ENCODE results near the gene SNN. TPM values are rescaled to one million over a fixed set of nuclear protein-coding genes. Genes with fewer than 3 reads are reported as not detected.

SNN gene
- total and polyA plus RNA-seq, 2 of the 8 experiments (the other 6 are each of a cell fraction or from before 2014, with no cell fraction given) = 37.4 to 66.9 TPM

DNA sequence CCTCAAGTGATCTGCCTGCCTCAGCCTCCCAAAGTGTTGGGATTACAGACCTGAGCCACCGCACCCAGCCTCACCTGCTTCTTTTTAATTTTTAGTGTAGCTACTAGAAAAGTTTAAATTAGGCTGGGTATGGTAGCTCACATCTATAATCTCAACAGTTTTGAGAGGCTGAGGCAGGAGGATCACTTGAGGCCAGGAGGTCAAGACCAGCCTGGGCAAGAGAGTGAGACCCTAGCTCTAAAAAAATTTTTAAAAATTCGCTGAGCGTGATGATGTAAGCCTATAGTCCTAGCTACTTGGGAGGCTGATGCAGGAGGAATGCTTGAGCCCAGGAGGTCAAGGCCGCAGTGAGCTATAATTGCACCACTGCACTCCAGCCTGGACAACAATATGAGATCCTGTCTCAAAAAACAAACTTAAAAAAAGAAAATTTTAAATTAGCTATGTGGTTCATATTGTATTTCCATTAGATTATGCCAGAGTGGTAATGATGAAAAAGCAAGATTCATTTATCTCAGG is 39.5 kb downstream of the SNN start:
- no peak overlapping the region for H3K4me3 ChIP-seq (ENCODE audit: extremely low read depth in 1 of 4, insufficient read depth in 2 of 4, low read depth in 3 of 4, low read length in 4 of 4)
- no peak overlapping the region for H3K56ac ChIP-seq (replicated peaks; ENCODE audit: insufficient read length, low read depth, low read length)
- 95% methylated on average over 4 of the region's 4 CpGs; no CpG with 5 or more reads in 1 of the 2 experiments for WGBS, 2 experiments (ENCODE audit: extremely low coverage in 1 of 2, insufficient coverage in 1 of 2, insufficient read length in 1 of 2, insufficient replicate concordance in 2 of 2, low coverage in 1 of 2, low lambda C conversion rate in 2 of 2, missing lambda C conversion rate in 1 of 2)
- DNase-seq (ENCODE audit: low read depth in 1 of 2, low spot score in 2 of 2) = no peak
- H4K91ac ChIP-seq (replicated peaks; ENCODE audit: insufficient read length, low read length) = no peak overlapping the region
- H4K8ac ChIP-seq (ENCODE audit: extremely low read depth, insufficient read depth, low read length) = no peak overlapping the region
- TF ChIP-seq SIX5 (IDR thresholded peaks at IDR 0.05; ENCODE audit: low read depth, low read length) (no peak), RBBP5 (IDR thresholded peaks at IDR 0.05; ENCODE audit: borderline replicate concordance, low read depth, low read length) (no peak), RFX5 (IDR thresholded peaks at IDR 0.05; ENCODE audit: borderline replicate concordance, low read depth, low read length) (no peak), CBX5 (IDR thresholded peaks at IDR 0.05; ENCODE audit: low read depth, low read length) (no peak), YY1 (IDR thresholded peaks at IDR 0.05; ENCODE audit: low read depth, low read length) (no peak), MAFK (IDR thresholded peaks at IDR 0.05; ENCODE audit: low read depth, low read length) (no peak), SUZ12 (IDR thresholded peaks at IDR 0.05; ENCODE audit: low read length) (no peak), ZNF274 (IDR thresholded peaks at IDR 0.05; ENCODE audit: borderline replicate concordance, extremely low read depth, low read length) (no peak)
- CTCF ChIA-PET (ENCODE audit: partially characterized antibody) = interaction anchor here (0.8 to 1.8 kb wide), 7 partner anchors 10 to 450 kb away, joined by 3 to 5 read pairs (median 3); no protein-coding TSS in a partner anchor
- FAIRE-seq = no peak
- no peak overlapping the region for H2BK120ac ChIP-seq (replicated peaks; ENCODE audit: low read depth, low read length)
- no peak overlapping the region for H2BK5ac ChIP-seq (ENCODE audit: low read depth, low read length)
- H2AK5ac ChIP-seq (ENCODE audit: low read depth, low read length) = no peak overlapping the region
- POLR2A ChIA-PET (ENCODE audit: partially characterized antibody) = no interaction called here
- no peak overlapping the region for H3K18ac ChIP-seq (ENCODE audit: extremely low read depth, low read length)
- no peak overlapping the region for H3K23ac ChIP-seq (ENCODE audit: insufficient read length)
- H3K4ac ChIP-seq (replicated peaks; ENCODE audit: insufficient read length, low read depth, low read length) = no peak overlapping the region
- H3K79me2 ChIP-seq (ENCODE audit: control insufficient read depth in 1 of 2, insufficient read depth in 2 of 2, low read length in 2 of 2) = no peaks in the 10 kb centered on the region
- no peak overlapping the region for H3K27ac ChIP-seq (ENCODE audit: low read depth, low read length)
- no peak overlapping the region for H3K14ac ChIP-seq (ENCODE audit: insufficient read length)
- no peak overlapping the region for H3K9ac ChIP-seq (replicated peaks in 1 of 4; ENCODE audit: extremely low read depth in 1 of 4, low read depth in 3 of 4, low read length in 3 of 4)
- H3K4me1 ChIP-seq (replicated peaks in 1 of 4; ENCODE audit: control insufficient read depth in 3 of 4, insufficient read depth in 4 of 4, low read length in 3 of 4) = no peaks in the 10 kb centered on the region
- H2AFZ ChIP-seq (ENCODE audit: low read length) = no peak overlapping the region
- H4K20me1 ChIP-seq (replicated peaks in 1 of 2; ENCODE audit: control insufficient read depth in 1 of 2, insufficient read depth in 2 of 2, low read length in 2 of 2) = peaks cover 0 to 3% of the 10 kb centered on the region in 2 experiments
- no peaks in the 10 kb centered on the region for H3K27me3 ChIP-seq (replicated peaks in 1 of 4; ENCODE audit: control insufficient read depth in 3 of 4, extremely low read depth in 1 of 4, insufficient read depth in 3 of 4, low read length in 3 of 4)
- H4K5ac ChIP-seq (ENCODE audit: insufficient read length, low read depth, low read length) = no peak overlapping the region
- no peak overlapping the region for H3K4me2 ChIP-seq (ENCODE audit: insufficient read depth in 1 of 2, low read depth in 2 of 2, low read length in 2 of 2)
- H2BK20ac ChIP-seq (ENCODE audit: low read length) = no peak overlapping the region
- H3K79me1 ChIP-seq (ENCODE audit: low read depth, low read length) = no peaks in the 10 kb centered on the region
- H2BK12ac ChIP-seq (ENCODE audit: low read depth, low read length) = no peak overlapping the region
- no peaks in the 10 kb centered on the region for H3K9me3 ChIP-seq (ENCODE audit: insufficient read depth in 2 of 2, low read depth in 1 of 2, low read length in 1 of 2)
- H3K23me2 ChIP-seq (ENCODE audit: low read depth, low read length) = no peaks in the 10 kb centered on the region; the same call in 1 of the 2 replicates
- H2BK15ac ChIP-seq (ENCODE audit: low read length) = no peak overlapping the region
- no peaks in the 10 kb centered on the region; a peak in 3 of 8 replicates for H3K36me3 ChIP-seq (ENCODE audit: control insufficient read depth in 2 of 4, insufficient read depth in 4 of 4, low read length in 3 of 4)
